HG03457 (cell line): Measurements from ENCODE around the gene ROBO1.
"Not testable (repeated sequence)": the region's sequence is repeated elsewhere in the genome, so short reads cannot be mapped to it uniquely, and the experiment has no call there.

Experiments used
- ATAC-seq: cut with Tn5 transposase; IDR thresholded peaks from one replicate; pipeline ENCODE4 v1.9.1; 2021; ENCODE audit warnings: moderate number of reproducible peaks; ENCODE audit not compliant: unreplicated experiment

ROBO1 gene

DNA sequence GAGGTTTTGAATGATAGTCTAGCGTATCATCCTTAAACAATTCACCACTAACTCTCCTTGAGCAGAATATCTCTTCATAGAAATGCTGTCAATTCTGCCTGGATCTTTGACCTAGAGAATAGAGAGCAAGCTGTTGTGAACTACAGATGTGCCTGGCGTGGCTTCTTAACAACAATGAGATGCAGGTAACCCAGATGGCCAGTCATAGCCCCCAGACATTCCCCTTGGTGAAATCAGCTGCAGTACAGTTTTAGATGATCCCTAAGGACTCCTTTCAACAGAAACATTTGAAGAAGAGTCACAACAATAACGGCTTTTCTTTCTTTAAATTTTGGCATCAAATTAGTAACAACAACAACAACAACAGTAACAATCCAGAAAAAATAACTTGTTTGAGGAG lies 1041.3 kb downstream of the ROBO1 start:
- ATAC-seq: no peak

DNA sequence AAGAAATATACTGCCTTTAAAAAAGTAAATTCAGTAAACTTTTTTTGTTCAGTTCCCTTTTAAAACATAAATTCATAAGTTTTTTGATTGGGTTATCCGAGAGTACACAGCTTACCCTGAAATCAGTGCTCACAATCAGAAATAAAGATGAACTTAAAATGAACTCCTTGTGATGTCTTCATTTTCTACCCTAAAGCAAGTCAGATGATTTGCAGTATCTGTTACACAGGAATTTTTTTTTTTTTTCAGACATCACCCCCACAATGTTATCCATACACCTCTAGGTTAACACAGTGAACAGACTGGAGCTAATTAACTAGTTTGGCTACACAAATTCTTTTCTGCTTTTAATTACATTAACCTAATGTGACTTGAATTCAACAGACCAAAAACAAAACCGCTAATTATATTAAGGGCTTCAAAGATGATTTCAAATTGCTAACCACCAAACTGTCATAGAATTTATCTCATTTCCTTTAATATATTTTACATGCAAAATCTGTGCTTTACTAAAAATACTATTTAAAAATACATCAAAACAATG lies 1042.0 kb downstream of the ROBO1 start:
- ATAC-seq: no peak

DNA sequence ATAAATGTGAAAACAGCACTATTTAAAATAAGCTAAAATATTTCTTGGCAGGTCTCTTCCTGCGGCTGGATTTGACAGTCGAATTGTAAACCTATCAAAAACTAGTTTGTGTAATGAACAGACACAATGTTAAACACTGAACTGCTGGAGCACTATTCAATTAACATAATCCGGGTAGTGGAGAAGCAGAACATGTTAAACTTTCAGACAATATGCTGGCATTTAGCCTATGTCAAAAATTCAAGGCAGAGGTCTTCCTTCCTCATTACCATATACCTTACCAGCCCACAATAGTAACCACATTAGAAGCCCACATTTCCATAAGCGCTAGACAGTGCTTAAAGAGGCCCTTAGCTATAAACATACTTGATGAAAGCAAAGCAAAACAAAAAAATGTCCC lies 1042.9 kb downstream of the ROBO1 start:
- ATAC-seq: no peak

DNA sequence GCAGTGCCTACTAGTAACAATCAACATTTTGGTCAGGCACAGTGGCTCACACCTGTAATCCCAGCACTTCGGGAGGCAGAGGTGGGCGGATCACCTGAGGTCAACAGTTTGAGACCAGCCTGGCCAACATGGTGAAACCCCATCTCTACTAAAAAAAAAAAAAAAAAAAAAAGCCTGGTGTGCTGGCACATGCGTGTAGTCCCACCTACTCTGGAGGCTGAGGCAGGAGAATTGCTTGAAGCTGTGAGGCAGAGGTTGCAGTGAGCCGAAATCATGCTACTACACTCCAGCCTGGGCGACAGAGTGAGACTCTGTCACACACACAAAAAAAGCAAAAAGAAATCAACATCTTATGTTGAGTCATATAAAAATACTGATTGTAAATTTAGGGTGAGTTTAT lies 1043.4 kb downstream of the ROBO1 start:
- not testable (repeated sequence) for ATAC-seq

DNA sequence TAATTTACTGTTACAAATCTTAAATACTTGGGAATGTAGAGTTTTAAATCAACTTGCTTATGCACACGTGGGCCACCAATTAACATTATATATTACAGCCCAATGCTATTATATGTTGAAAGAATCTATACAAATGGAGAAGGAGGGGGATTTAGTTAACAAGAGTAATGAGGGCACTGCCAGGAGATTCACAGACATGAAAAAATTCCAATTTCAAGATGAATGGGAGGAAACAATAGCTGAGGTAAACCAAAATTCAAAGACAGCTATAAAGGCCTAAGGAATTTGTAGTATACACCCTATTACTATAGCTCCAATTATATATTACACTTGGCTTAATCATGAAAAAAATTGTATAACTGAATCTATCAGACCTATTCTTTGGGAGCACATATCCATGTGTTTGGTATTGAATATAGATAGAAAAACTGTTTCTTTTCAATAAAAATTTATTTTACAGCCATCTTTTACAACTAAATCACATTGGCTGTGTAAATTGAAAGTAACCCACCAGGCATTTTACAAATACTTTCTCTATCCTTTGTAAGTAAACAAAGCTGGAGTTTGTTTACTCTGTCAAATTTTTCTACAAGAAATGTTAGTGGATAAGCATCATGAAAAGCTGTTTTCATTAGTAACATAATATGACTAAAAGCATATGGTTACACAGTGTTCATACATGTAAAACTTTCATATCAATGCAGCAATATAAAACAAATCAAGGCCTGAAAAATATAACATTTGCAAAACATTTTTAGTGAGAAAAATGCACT lies 1045.8 kb downstream of the ROBO1 start:
- ATAC-seq: no peak

DNA sequence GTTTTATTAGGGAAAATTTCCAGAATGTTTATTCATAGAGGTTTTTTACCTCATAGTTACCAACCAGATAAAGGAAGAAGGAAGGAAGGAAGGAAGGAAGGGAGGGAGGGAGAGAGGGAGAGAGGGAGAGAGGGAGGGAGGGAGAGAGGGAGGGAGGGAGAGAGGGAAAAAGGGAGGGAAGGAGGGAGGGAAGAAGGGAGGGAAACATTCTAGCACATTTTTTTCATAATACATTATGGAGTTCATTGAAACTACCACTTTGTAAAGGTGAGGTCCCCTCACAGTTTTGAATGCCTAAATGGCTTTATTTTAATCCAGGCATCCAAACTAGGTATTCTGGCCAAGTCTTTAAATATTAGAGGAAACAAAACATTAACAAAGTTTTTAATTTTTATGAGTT lies 1049.1 kb downstream of the ROBO1 start:
- no peak for ATAC-seq

DNA sequence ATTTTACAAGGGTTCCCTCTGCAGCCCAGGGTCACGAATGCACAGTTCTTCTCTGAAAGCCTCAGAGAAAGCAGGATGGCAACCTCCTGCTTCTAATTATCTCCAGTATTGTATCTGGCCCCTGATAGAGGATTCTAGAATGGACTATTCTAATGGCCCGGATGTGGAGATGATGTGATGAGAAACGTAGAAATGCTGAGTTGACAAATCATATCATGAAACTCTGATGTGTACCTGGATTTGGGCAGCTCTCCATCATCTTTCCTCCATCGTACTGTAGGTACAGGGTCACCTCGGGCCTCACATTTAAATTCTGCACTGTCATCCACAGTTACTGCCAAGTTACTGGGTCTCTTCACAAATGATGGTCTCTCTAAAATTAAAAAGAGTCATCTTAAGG lies 1050.8 kb downstream of the ROBO1 start:
- ATAC-seq: no peak

DNA sequence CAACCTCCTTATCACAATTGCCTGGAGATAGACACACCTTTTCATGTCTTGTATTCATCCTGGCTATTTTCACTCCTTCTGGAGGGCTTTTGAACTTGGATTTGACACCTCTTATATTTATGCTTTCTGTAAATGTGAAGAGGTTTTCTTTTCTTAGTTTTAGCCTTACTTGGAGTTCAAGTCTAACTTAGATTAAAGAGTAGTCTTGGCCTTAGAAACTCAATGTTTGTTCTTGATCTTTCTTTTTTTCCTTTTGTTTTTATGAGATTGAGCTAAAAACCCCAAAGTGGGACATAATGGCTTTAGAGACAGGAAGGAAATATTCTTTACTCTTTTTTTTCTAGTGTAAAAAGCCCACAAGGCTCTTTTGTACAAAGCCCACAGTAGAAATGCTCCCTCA lies 1054.9 kb downstream of the ROBO1 start:
- no peak for ATAC-seq

DNA sequence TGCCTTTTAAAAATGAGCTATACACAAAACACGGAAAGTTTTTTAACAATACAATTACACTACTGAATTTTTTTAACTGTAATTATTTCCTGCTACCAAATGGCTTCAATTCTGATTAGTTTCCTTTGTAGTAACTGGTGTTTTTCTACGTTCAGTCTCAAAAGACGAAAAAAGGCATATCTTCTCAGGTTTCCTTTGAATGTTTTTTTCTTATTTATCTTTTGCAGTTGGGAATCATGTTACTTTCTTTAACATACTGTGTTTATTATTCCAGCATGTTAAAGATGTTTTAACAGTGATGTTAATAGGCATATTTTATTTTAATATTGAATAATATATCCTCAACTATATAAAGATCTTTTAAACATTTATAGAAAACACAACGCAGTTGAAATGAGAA lies 1055.5 kb downstream of the ROBO1 start:
- no peak for ATAC-seq

DNA sequence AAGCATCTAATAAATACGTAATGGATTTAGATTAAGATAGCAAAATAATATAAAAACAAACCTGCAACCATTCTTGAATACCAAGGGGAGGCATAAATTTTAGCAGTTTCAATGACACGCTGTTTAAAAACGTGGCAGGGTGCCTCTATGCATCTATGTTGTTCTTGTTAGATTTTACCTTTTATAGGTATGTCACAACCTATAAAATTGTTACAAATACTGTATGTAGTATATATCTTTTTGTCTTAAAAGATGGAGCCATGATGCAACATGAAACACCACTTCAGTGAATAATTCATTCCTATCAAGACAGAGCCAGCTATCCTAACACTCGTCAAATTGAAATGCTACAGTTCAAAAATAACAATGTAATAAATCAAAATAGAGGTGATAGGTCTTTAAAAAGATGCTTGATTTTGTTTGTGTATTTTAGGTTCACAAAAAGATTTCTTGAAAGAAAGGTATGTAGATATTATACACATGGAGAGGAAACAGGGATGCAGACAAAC lies 1059.2 kb downstream of the ROBO1 start:
- no peak for ATAC-seq

DNA sequence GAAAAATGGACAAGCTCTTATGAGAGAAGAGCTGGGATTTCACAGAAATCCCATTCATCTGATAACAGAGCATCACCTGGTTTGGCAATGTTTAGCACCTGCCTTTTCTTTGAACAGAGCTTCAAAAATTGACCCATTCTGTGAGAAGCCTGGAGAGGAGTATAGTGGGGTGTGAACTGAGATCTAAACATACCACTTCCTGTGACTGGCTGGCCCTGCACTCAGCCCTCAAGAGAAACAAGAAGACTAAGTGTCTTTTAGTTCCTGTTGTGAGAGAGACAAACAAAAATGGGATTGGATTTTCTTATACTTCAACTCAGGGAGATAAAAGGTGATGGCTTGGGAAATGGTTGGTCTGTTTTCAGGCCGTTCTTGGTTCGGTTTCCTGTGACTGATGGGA lies 1060.2 kb downstream of the ROBO1 start:
- ATAC-seq: no peak

DNA sequence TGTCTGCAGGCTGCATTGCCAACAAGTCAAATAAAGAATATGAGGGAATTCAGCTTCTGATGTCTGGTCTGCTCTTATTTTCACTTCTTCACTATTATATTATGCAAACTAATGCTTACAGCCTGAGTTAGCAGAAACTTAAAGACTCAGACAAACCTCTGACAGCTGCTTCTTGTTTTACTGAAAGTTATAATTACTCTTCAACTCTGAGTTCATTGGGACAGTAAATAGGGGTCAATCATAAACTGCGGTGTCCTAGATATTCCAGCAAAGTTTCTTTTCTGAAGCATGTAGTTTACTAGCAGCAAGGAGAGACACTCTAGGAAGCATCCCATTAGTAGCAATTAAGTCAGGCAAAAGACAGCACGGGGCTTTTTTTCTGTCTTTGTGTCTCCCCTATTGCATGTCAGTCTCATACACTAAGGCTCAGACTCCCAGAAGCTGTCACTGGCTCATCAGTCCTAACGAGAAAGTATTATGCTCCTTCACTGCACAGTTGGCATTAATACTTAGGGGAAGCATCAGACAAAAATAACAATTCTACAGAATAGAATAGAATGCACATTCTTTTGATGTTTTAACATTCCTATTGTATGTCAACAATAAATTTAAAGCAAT lies 1060.8 kb downstream of the ROBO1 start:
- no peak for ATAC-seq

DNA sequence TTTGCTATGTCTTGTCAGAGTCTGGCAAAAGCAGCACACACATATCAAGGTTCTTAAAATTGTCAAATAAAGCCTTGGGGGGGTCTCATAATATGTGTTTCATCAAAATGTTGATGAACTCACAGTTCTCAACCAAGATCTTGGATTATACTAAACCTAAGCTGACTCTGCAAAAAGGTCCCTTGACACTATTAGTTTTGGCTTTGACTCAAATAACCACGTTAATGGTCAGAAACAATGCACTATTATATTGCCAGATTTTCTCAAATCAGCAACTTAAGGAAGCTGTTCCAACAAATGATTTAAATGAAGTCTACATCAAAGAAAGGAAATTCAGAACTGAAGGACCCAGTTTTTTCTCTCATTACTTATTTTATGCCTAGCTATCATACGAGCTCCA lies 1063.9 kb downstream of the ROBO1 start:
- ATAC-seq: no peak

DNA sequence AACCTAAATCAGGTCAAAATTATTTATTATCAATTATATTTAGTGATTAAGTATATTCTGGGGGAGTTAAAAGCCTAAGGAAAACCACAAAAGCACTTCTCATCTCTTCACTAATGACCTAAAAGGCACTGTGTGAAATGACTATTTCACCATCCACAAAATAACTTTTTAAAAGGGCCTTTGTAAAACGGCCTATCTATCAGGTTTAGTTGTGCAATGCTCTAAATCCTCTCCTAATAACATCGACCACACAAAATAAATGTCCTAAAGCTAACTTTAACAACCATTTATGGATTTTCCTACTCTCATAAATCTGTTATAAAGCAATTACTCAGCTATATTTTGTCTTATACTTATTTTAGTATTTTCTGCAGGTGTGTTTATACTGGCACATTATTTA lies 1066.3 kb downstream of the ROBO1 start:
- ATAC-seq: no peak

DNA sequence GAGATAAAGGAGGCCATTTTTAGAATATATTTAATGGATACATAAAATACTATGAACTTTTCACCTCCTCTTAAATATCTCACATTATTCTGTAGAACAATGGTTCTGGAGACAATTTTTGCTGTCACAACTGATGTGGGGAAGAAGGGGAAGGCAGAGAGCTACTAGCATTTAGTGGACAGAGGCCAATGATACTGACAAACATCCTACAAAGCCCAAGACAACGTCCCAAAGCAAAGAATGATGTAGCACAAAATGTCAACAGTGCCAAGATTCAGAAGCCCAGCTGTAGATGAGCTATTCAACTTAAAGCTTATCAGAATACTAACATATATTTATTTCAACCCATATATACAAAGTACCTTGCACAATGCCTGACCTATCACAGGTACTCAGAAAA lies 1069.4 kb downstream of the ROBO1 start:
- no peak for ATAC-seq

DNA sequence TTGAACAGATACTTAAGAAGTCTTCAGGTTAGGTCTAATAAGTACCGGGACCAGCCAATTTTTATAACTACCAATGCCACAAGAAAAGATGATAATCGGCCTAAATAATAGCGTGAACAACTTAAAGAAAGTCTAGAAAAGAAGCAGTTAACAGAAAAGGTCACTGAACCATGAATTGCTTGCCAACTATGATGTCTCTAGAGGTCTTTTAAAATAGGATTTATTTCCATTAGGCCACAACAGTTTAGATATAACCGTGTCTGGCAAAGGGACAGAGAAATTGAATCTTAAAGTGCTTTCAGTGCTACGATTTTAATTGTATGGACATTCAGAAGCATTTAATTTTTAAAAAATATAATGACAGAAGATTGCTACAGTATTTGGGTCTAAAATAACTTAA lies 1070.4 kb downstream of the ROBO1 start:
- no peak for ATAC-seq

DNA sequence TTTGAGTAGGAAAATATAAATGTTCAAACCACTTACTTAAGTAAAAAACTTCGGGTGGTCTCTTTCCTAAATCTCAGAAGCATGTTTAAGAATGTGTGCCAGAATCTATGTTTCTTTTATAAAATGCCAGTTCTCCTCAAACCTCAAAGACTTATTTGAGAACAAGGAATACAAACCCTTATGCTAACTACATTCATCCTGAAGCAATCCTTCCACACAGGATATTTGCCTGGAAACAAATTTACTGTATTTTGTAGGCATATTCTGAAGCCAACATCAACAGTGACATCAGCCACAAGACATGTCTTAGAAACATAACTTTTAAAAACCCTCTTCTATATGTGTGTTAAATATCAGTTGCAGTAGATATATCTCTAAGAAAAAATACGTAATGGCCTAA lies 1077.0 kb downstream of the ROBO1 start:
- ATAC-seq: no peak

DNA sequence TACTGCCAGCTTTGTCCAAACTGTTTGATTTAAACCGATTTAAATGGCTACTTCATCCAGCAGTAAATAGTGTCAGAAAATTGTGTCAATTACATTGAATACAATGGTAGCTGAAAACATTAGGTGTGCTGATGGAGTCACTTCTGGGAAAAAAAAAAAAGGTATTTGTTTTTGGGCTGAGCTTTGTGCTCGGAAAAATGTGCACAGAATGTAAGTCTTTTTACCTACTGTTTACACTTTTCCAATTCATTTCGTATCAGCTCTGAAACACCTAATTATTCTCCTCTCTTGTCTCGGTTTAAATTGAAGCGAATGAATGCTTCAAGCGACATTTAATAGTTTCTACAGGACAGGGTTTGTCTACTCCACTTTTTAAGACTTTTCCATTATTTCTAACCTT lies 1078.4 kb downstream of the ROBO1 start:
- no peak for ATAC-seq

DNA sequence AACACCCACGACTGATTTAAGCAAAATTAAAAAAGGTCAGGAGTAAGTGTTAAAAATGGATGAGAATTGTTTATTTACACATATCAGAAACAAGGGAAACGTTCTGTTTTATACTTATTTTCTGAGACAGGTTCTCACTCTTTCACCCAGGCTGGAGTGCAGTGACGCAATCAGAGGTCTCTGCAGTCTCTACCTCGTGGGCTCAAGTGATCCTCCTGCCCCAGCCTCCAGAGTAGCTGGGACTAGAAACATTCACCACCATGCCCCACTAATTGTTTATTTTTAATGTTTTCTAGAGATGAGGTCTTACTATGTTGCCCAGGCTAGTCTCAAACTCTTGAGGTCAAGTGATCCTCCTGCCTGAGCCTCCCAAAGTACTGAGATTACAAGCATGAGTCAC lies 1080.3 kb downstream of the ROBO1 start:
- no peak for ATAC-seq

DNA sequence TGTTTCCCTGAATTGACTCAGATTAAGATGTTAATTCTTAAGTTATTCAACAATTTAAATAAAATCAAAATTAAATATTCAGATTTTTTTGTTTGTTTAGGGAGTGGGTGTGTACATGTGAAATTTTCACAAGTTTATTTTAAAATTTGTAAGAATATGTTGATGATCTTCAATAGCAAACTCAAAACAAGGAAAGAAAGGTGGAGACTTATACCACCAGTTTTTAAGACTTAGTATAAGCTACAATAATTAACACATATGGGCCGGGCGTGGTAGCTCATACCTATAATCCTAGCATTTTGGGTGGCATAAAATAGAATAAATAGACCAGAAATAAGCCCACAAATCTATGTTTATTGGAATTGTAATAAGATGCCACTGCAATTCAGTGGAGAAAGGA lies 1084.5 kb downstream of the ROBO1 start:
- no peak for ATAC-seq

DNA sequence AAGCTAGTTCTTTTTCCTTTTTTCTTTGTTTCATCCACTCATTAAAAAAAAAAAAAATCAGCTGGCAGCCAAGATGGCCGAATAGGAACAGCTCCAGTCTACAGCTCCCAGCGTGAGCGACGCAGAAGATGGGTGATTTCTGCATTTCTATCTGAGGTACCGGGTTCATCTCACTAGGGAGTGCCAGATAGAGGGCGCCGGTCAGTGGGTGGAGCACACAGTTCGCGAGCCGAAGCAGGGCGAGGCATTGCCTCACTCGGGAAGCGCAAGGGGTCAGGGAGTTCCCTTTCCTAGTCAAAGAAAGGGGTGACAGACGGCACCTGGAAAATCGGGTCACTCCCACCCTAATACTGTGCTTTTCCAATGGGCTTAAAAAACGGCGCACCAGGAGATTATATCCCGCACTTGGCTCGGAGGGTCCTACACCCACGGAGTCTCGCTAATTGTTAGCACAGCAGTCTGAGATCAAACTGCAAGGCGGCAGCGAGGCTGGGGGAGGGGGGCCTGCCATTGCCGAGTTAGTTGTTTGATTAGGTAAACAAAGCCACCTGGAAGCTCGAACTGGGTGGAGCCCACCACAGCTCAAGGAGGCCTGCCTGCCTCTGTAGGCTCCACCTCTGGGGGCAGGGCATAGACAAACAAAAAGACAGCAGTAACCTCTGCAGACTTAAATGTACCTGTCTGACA lies 1092.5 kb downstream of the ROBO1 start:
- not testable (repeated sequence) for ATAC-seq

DNA sequence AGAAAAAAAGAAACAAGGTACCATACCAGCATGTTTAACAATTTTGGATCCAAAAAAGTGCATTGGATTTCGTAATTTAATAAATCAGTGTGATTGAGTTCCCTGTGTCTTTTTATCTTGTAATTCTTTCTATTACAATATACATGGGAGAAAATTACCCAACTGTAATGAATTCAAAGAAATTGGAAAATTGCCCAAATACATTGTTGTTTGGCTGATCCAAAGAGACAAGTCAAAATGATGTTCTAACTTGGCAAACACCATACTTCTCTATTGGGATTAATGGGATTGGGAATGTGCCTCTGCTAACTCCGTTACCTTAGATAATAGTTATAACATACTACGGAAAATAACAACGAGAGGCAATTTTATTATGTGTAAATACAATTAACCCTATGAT lies 1097.1 kb downstream of the ROBO1 start:
- no peak for ATAC-seq
